H1 (cell line): Measurements from ENCODE around the gene ARID4B. TPM values are rescaled to one million over a fixed set of nuclear protein-coding genes. Genes with fewer than 3 reads are reported as not detected.
"Not testable (repeated sequence)": the region's sequence is repeated elsewhere in the genome, so short reads cannot be mapped to it uniquely, and the experiment has no call there.

Experiments
- CTCF ChIA-PET: fragments of 300-600 bp; sonication (Branson Sonifier 250); formaldehyde crosslinking; loops from one replicate; lab custom pipeline; 2021; ENCODE audit not compliant: partially characterized antibody; lab: Charles Lee
- POLR2A ChIA-PET: fragments of 300-600 bp; sonication (Branson Sonifier 250); formaldehyde crosslinking; loops from one replicate; lab custom pipeline; 2021; ENCODE audit warnings: inconsistent platforms; ENCODE audit not compliant: partially characterized antibody; lab: Charles Lee
- DNase-seq, 2 experiments: peaks; one replicate each; pipeline versions ENCODE4 v3.0.0 to v3.0.0-alpha.2; 2010 to 2022; ENCODE audit warnings: low spot score in 2 of 2, low read depth in 1 of 2, mixed read lengths in 1 of 2
- FAIRE-seq: peaks from 2 replicates; lab custom pipeline; 2011; peaks lifted over from hg19 to GRCh38; lab: Jason Lieb, UNC
- H2AFZ ChIP-seq: 2 replicates; pipeline ENCODE4 v1.8.1; 2012; ENCODE audit warnings: low read length, inconsistent platforms
- H2AK5ac ChIP-seq: 2 replicates; pipeline ENCODE4 v1.6.1; 2013; ENCODE audit warnings: low read depth, low read length
- H2BK120ac ChIP-seq: replicated peaks from 2 replicates; pipeline ENCODE3; 2013; ENCODE audit warnings: low read depth, low read length, inconsistent platforms
- H2BK12ac ChIP-seq: 2 replicates; pipeline ENCODE4 v1.6.1; 2013; ENCODE audit warnings: low read depth, low read length
- H2BK15ac ChIP-seq: 2 replicates; pipeline ENCODE4 v1.6.1; 2013; ENCODE audit warnings: low read length
- H2BK20ac ChIP-seq: 2 replicates; pipeline ENCODE4 v1.6.1; 2013; ENCODE audit warnings: low read length
- H2BK5ac ChIP-seq: 2 replicates; pipeline ENCODE4 v1.6.1; 2013; ENCODE audit warnings: low read depth, low read length
- H3K14ac ChIP-seq: 2 replicates; pipeline ENCODE4 v1.6.1; 2013; ENCODE audit warnings: inconsistent platforms; ENCODE audit not compliant: insufficient read length
- H3K18ac ChIP-seq: 2 replicates; pipeline ENCODE4 v1.6.1; 2013; ENCODE audit warnings: low read length; ENCODE audit errors: extremely low read depth
- H3K23ac ChIP-seq: 2 replicates; pipeline ENCODE4 v1.6.1; 2013; ENCODE audit warnings: inconsistent platforms; ENCODE audit not compliant: insufficient read length
- H3K23me2 ChIP-seq: 2 replicates; pipeline ENCODE4 v1.6.1; 2013; ENCODE audit warnings: low read depth, low read length
- H3K27ac ChIP-seq: 2 replicates; pipeline ENCODE4 v1.6.1; 2011; ENCODE audit warnings: low read depth, low read length, inconsistent platforms
- H3K27me3 ChIP-seq, 4 experiments: replicated peaks in 1 of 4; 1 replicate in 1 of 4; 2 replicates in 3 of 4; pipeline versions ENCODE4 v1.6.1 to v1.8.1; 2011 to 2013; ENCODE audit warnings: low read length in 3 of 4, mild to moderate bottlenecking in 3 of 4, inconsistent platforms in 2 of 4, mixed read lengths in 2 of 4, moderate library complexity in 1 of 4; ENCODE audit not compliant: control insufficient read depth in 3 of 4, insufficient read depth in 3 of 4; ENCODE audit errors: extremely low read depth in 1 of 4
- H3K36me3 ChIP-seq, 4 experiments: 2 replicates each; pipeline versions ENCODE4 v1.6.1 to v1.8.1; 2011 to 2013; ENCODE audit warnings: mild to moderate bottlenecking in 4 of 4, low read length in 3 of 4, moderate library complexity in 2 of 4, control low read depth in 1 of 4, inconsistent platforms in 1 of 4; ENCODE audit not compliant: insufficient read depth in 4 of 4, control insufficient read depth in 2 of 4
- H3K4ac ChIP-seq: replicated peaks from 2 replicates; pipeline ENCODE3; 2013; ENCODE audit warnings: low read length, low read depth, mixed read lengths, inconsistent platforms; ENCODE audit not compliant: insufficient read length
- H3K4me1 ChIP-seq, 4 experiments: replicated peaks in 1 of 4; 1 replicate in 1 of 4; 2 replicates in 3 of 4; pipeline versions ENCODE4 v1.6.1 to v1.8.1; 2011 to 2013; ENCODE audit warnings: low read length in 3 of 4, inconsistent platforms in 2 of 4, mixed read lengths in 1 of 4; ENCODE audit not compliant: insufficient read depth in 4 of 4, control insufficient read depth in 3 of 4
- H3K4me2 ChIP-seq, 2 experiments: 2 replicates each; pipeline versions ENCODE4 v1.6.1 to v1.8.1; 2011 to 2013; ENCODE audit warnings: low read depth in 2 of 2, low read length in 2 of 2, control low read depth in 1 of 2, inconsistent platforms in 1 of 2, mild to moderate bottlenecking in 1 of 2; ENCODE audit not compliant: insufficient read depth in 1 of 2
- H3K4me3 ChIP-seq, 4 experiments: fragments of 200-600, 300-600 bp in 1 of 4; sonication (generic), shearing (Covaris generic), sonication (Bioruptor Twin) in 1 of 4; 2 replicates each; pipeline versions ENCODE4 v1.5.1 to v1.8.1; 2011 to 2016; ENCODE audit warnings: low read length in 4 of 4, low read depth in 3 of 4, control low read depth in 2 of 4, inconsistent platforms in 2 of 4, mild to moderate bottlenecking in 2 of 4, mixed read lengths in 1 of 4, moderate library complexity in 1 of 4; ENCODE audit not compliant: insufficient read depth in 2 of 4; ENCODE audit errors: extremely low read depth in 1 of 4
- H3K56ac ChIP-seq: replicated peaks from 2 replicates; pipeline ENCODE3; 2013; ENCODE audit warnings: low read depth, mild to moderate bottlenecking, mixed read lengths, low read length, inconsistent platforms; ENCODE audit not compliant: insufficient read length
- H3K79me1 ChIP-seq: 2 replicates; pipeline ENCODE4 v1.6.1; 2013; ENCODE audit warnings: low read depth, low read length, control low read depth
- H3K79me2 ChIP-seq, 2 experiments: 2 replicates each; pipeline versions ENCODE4 v1.6.1 to v1.8.1; 2012 to 2013; ENCODE audit warnings: low read length in 2 of 2, mild to moderate bottlenecking in 2 of 2, inconsistent platforms in 1 of 2; ENCODE audit not compliant: insufficient read depth in 2 of 2, control insufficient read depth in 1 of 2
- H3K9ac ChIP-seq, 4 experiments: replicated peaks in 1 of 4; 1 replicate in 1 of 4; 2 replicates in 3 of 4; pipeline versions ENCODE4 v1.6.1 to v1.8.1; 2011 to 2013; ENCODE audit warnings: low read depth in 3 of 4, low read length in 3 of 4, control low read depth in 2 of 4, mild to moderate bottlenecking in 2 of 4, moderate library complexity in 2 of 4, inconsistent platforms in 1 of 4; ENCODE audit errors: extremely low read depth in 1 of 4
- H3K9me3 ChIP-seq, 2 experiments: 2 replicates each; pipeline versions ENCODE4 v1.6.1 to v1.8.1; 2012 to 2013; ENCODE audit warnings: mild to moderate bottlenecking in 2 of 2, moderate library complexity in 2 of 2, control low read depth in 1 of 2, inconsistent platforms in 1 of 2, low read depth in 1 of 2, low read length in 1 of 2, mixed read lengths in 1 of 2; ENCODE audit not compliant: insufficient read depth in 2 of 2
- H4K20me1 ChIP-seq, 2 experiments: replicated peaks in 1 of 2; 2 replicates each; pipeline versions ENCODE3 to v1.8.1; 2011 to 2013; ENCODE audit warnings: inconsistent platforms in 2 of 2, low read length in 2 of 2, mild to moderate bottlenecking in 1 of 2; ENCODE audit not compliant: insufficient read depth in 2 of 2, control insufficient read depth in 1 of 2
- H4K5ac ChIP-seq: 2 replicates; pipeline ENCODE4 v1.6.1; 2013; ENCODE audit warnings: low read length, low read depth, mixed read lengths, inconsistent platforms; ENCODE audit not compliant: insufficient read length
- H4K8ac ChIP-seq: 2 replicates; pipeline ENCODE4 v1.8.0; 2013; ENCODE audit warnings: mild to moderate bottlenecking, moderate library complexity, low read length, inconsistent platforms; ENCODE audit not compliant: insufficient read depth; ENCODE audit errors: extremely low read depth
- H4K91ac ChIP-seq: replicated peaks from 2 replicates; pipeline ENCODE3; 2013; ENCODE audit warnings: low read length, mixed read lengths, inconsistent platforms; ENCODE audit not compliant: insufficient read length
- WGBS, 2 experiments: shearing (Covaris generic) in 1 of 2; methylation state at CpG; one replicate each; pipeline versions ENCODE4 v1.1.6 to v1.1.7; 2013 to 2015; ENCODE audit warnings: low lambda C conversion rate in 2 of 2, mixed read lengths in 2 of 2, inconsistent platforms in 1 of 2, low coverage in 1 of 2, missing lambda C conversion rate in 1 of 2; ENCODE audit not compliant: insufficient replicate concordance in 2 of 2, insufficient coverage in 1 of 2, insufficient read length in 1 of 2; ENCODE audit errors: extremely low coverage in 1 of 2, missing lambda C conversion rate in 1 of 2; 5-methylcytosine and 5-hydroxymethylcytosine counted together
- polyA plus RNA-seq, 7 experiments: library from polyadenylated mRNA; depleted of rRNA in 3 of 7; stranded (reverse) in 5 of 7; unstranded in 2 of 7; fragments of >200 nt in 5 of 7; fragments of 200-250 nt in 2 of 7; gene quantifications; 1 replicate in 5 of 7; 2 replicates in 1 of 7; 4 replicates in 1 of 7; pipeline versions ENCODE4 v1.2.1 to v1.2.3, GENCODE V29; 2011 to 2013; ENCODE audit warnings: missing spikeins in 2 of 7, mixed read lengths in 2 of 7
- total RNA-seq: library from RNA; stranded (reverse); fragmentation: NEBNext Ultra II Directional; extraction: Animal tissue kit (Norgen Biotek cat#: 25700); gene quantifications from 2 replicates; pipeline ENCODE4 v1.2.1, GENCODE V29; 2021

The ARID4B gene
- total and polyA plus RNA-seq, 2 of the 8 experiments (the other 6 are each of a cell fraction or from before 2014, with no cell fraction given) = 5.1 to 28.8 TPM

DNA sequence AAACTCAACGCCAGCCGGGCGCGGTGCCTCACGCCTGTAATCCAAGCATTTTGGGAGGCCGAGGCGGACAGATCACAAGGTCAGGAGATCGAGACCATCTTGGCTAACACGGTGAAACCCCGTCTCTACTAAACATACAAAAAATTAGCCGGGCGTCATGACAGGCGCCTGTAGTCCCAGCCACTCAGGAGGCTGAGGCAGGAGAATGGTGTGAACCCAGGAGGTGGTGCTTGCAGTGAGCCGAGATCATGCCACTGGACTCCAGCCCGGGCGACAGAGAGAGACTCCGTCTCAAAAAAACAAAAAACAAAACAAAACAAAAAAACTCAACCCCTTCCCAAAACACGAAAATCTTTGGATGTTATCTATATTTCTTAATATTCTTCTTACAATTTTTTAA is 58.0 kb downstream of the ARID4B start:
- not testable (repeated sequence) for H3K56ac ChIP-seq, H3K4me3 ChIP-seq, H3K23ac ChIP-seq, H2BK120ac ChIP-seq, H3K36me3 ChIP-seq, H4K8ac ChIP-seq, H3K4me2 ChIP-seq, H3K9me3 ChIP-seq, H3K4ac ChIP-seq, H3K79me1 ChIP-seq, H2BK15ac ChIP-seq, H3K27me3 ChIP-seq, H2AFZ ChIP-seq, H3K14ac ChIP-seq, H3K4me1 ChIP-seq, FAIRE-seq, H2BK5ac ChIP-seq, H2AK5ac ChIP-seq, H3K27ac ChIP-seq, H4K91ac ChIP-seq, DNase-seq, H4K5ac ChIP-seq, H3K9ac ChIP-seq, H2BK20ac ChIP-seq, H3K23me2 ChIP-seq, H3K18ac ChIP-seq, H4K20me1 ChIP-seq, H2BK12ac ChIP-seq
- CTCF ChIA-PET = interaction anchor here (0.8 to 1.1 kb wide), 2 partner anchors 27 to 158 kb away, joined by 3 to 4 read pairs; no protein-coding TSS in a partner anchor
- POLR2A ChIA-PET = interaction anchor here (1.0 kb wide), 1 partner anchor 58 kb away, joined by 4 read pairs; the partner anchor contains the start of genes ARID4B and GGPS1
- H3K79me2 ChIP-seq = peaks cover 15 to 98% of the 10 kb centered on the region in 2 experiments
- 91 to 100% methylated on average over 1 to 18 of the region's 18 CpGs for WGBS, 2 experiments
